GM12873 (cell line): ENCODE data around the gene AP2S1.

Experiments
- TF ChIP-seq, protein P1 (sequence below): IDR thresholded peaks from 2 replicates; pipeline ENCODE4 v1.5.1; 2012; ENCODE audit warnings: low read depth, mild to moderate bottlenecking, moderate library complexity, low read length, control low read depth; ENCODE audit not compliant: insufficient read depth; ENCODE audit errors: missing control alignments

Gene AP2S1

DNA sequence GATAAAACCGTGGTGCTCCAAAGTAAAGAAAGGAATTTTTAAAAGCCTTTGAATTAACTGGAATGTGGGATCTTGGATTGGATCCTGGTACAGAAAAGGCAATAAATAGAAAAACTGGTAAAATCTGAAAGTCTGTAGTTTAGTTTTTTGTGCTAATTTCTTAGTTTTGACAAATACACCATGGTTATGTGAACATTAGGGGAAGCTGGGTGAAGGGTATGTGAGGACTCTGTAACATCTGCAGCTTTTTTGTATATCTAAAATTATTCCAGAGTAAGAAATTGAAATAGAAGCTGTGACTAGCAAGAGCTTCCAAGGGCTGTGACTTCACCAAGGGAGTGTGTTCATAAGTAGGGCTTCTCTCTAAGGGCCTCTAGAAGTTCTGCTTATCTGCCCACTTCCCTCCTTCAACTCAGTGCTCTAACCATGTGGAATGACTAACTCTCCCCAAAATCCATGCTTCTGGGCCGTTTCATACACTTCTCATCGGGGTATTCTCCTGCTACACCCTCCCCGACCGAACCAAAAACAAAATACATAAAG is 36.7 kb upstream of the AP2S1 start:
- TF ChIP-seq, protein P1, sequence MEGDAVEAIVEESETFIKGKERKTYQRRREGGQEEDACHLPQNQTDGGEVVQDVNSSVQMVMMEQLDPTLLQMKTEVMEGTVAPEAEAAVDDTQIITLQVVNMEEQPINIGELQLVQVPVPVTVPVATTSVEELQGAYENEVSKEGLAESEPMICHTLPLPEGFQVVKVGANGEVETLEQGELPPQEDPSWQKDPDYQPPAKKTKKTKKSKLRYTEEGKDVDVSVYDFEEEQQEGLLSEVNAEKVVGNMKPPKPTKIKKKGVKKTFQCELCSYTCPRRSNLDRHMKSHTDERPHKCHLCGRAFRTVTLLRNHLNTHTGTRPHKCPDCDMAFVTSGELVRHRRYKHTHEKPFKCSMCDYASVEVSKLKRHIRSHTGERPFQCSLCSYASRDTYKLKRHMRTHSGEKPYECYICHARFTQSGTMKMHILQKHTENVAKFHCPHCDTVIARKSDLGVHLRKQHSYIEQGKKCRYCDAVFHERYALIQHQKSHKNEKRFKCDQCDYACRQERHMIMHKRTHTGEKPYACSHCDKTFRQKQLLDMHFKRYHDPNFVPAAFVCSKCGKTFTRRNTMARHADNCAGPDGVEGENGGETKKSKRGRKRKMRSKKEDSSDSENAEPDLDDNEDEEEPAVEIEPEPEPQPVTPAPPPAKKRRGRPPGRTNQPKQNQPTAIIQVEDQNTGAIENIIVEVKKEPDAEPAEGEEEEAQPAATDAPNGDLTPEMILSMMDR = no peak

DNA sequence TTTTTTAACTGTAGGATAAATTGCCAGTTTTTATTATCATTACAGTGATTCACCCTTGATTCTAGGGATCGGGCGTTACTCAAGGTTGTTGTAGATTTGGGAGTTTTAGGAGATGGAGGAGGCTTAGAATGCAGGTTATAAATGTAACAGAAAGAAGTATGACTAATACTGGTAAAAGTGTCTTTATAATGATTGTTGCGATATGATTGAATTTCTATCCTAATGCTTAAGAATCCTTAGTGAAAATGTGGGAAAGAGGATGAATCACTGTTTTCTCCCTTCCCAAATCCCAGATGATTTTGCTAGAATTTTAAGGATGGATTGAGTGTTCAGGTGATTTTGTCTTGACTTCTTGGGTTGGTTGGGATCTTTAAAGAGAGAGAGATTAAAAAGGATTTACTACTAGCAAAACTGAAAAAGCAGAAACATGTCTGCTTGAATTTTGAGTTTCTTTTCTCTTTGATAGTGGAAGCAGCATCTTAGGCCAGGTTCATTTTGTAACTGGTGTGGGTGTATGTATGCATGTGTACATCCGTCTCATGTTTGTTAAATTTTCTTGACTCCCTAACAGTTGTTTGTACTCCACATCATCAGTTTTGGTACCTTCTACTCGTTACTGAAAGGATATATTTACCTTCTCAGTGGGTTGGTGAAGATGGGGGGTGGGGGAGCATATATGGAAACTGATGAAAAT is 36.0 kb upstream of the AP2S1 start:
- TF ChIP-seq, protein P1 = no peak

DNA sequence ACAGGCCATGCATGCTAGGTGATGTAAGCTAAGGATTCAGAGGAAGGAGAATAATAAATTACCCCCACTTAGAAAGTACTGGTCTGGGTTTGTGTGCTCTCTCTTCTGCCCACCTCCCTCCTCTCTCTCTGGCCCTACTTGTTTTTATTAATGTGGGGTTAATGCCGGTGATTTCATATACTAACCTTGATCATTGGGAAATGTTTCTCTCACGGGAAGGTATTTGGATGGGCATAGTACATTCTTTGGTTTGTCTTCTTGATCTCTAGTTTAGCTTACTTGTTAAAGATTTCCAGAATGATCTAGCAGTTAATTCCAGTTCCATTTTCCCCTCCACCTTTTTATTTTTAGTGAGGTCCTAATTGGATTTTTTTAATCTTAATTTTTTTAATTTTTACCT is 34.8 kb upstream of the AP2S1 start:
- TF ChIP-seq, protein P1 = no peak

DNA sequence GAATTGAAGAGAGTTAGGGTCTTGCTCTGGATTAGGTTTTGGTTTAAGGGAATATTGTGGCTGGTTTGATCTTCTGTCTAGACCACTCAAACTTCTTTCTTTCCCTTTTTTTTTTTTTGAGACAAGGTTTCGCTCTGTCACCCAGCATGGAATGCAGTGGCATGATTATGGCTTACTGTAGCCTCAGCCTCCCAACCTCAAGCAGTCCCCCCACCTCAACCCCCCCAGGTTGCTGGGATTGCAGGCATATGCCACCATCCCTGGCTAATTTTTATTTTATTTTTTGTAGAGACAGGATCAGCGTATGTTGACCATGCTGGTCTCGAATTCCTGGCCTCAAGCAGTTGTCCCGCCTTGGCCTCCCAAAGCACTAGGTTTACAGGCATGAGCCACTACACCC is 31.4 kb upstream of the AP2S1 start:
- TF ChIP-seq, protein P1 = no peak

DNA sequence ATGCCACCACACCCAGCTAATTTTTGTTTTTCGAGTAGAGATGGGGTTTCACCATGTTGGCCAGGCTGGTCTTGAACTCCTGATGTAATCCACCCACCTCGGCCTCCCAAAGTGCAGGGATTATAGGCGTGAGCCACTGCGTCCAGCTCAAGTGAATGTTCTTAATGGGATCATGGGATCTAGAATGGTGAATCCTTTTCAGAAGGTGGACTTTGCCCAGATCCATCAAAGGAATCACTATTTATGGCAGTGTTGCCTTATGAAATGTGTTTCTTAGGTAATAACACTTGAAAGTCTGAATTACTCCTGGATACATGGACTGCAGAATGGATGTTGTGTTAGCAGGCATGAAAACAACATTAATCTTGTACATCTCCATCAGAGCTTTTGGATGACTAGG is 30.4 kb upstream of the AP2S1 start:
- TF ChIP-seq, protein P1 = no peak

DNA sequence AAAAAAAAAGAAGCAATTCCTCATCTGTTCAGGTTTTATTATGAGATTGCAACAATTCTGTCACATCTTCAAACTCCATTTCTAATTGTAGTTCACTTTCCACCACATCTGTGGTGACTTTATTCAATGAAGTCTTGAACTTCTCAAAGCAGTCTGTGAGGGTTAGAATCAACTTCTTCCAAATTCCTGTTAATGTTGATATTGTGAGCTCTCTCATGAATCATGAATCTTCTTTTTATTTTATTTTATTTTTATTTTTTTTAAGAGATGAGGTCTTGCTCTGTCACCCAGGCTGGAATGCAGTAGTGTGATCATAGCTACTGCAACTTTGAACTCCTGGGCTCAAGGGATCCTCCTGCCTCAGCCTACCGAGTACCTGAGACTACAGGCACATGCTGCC is 29.8 kb upstream of the AP2S1 start:
- TF ChIP-seq, protein P1 = no peak

DNA sequence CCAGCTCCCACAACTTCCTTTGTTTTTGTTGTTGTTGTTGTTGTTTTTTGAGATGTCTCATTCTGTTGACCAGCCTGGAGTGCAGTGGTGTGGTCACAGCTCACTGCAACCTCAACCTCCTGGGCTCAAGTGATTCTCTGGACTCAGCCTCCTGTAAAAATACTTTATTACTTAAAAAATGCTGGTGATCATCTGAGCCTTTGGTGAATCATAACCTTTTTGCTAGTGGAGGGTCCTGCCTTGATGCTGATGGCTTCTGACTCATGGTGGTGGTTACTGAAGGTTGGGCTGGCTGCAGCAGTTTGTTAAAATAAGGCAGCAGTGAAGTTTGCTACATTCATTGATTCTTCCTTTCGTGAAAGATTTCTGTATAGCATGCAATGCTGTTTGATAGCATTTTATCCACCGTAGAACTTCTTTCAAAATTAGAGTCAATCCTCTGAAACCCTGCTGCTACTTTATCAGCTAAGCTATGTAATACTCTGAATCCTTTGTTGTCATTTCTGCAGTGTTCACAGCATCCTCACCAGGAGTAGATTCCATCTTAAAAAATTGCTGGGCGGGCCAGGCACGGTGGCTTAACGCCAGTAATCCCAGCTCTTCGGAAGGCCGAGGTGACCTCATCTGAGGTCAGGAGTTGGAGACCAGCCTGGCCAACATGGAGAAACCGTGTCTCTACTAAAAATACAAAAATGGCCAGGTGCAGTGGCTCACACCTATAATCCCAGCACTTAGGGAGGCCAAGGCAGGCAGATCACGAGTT is 28.1 kb upstream of the AP2S1 start:
- TF ChIP-seq, protein P1 = no peak
